Measurements from ENCODE around the gene TMEM35A.
A peak's percentile ranks its signal among the peaks of the same experiment; 100 is the strongest.
"Not testable (repeated sequence)": the region's sequence is repeated elsewhere in the genome, so short reads cannot be mapped to it uniquely, and the experiment has no call there.

The TMEM35A gene

DNA sequence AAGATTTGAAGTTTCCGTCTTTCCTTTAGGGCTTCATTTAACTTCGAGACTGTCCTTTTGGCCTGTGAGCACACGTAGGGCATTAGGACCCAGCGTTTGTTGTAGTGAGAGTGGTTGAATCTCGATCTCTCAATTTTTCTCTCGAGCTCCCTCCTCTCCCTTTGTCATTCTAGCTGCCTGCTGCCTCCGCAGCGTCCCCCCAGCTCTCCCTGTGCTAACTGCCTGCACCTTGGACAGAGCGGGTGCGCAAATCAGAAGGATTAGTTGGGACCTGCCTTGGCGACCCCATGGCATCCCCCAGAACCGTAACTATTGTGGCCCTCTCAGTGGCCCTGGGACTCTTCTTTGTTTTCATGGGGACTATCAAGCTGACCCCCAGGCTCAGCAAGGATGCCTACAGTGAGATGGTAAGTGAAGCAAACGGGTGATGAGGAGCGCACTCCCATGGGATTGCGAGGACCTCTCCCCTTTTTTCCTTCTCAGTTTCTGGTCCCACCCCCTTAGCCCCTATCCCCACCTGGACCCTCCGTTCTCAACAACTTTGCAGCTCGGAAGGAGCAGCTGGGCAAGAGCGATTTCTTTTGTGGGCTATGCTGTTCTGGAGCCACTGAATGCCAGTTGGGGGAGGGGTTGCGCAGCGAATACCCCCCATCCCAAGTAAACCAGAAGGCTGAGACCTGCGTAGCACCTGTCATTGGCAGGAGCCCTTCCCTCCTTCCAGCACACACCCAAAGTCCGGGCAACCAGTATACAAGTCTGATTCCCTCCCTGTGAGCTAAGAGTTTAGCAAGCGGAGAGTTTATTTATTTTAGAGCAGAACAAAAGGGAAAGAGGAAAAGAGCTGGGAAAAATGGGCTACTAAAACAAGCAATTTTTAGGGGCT is at the start of gene TMEM35A:
TMEM35A (plus strand) TSS at position 164 of the 883 bp plus-strand sequence; CDS start at position 288, 124 bp downstream.
- no peak for DNase-seq

- DNase-seq = no peak
Measured at GRCh38 chrX:101029665-101030064, 49.0 kb upstream of the TMEM35A start.

DNA sequence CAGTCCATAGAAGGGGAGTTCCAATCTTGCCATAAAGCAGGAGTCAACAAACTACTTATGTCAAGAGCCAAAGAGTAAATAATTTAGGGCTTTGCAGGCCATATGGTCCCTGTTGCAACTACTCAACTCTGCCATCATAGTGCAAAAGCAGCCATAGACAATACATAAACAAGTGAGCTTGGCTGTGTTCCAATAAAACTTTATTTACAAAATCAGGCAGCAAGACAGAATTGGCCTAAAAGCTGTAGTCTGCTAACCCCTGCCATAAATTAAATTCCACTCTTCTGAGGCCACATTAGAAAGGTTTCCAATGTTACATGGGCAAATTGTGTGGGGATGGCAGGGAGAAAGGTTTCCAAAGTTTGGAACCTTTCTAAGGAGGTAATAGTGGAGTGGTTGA is 41.4 kb upstream of the TMEM35A start:
- no peak for DNase-seq

DNA sequence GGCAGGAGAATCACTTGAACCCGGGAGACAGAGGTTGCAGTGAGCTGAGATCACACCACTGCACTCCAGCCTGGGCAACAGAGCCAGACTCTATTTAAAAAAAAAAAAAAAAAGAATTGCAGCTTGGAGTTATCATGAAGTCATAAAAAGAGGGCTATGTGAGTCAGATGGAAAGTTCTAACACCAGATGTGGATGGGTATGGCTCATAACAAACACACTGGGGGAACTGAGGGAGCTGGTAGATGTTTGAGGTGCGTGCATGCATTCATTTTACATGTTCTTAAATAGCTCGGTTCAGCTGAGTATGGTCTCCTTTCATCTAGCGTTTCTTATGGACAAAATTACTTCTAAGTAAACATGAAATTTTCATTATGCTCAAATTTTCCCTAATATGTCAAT is 38.5 kb upstream of the TMEM35A start:
- DNase-seq = no peak

GRCh38 chrX:101051153-101051548 is 27.5 kb upstream of the TMEM35A start:
- DNase-seq = no peak

DNA sequence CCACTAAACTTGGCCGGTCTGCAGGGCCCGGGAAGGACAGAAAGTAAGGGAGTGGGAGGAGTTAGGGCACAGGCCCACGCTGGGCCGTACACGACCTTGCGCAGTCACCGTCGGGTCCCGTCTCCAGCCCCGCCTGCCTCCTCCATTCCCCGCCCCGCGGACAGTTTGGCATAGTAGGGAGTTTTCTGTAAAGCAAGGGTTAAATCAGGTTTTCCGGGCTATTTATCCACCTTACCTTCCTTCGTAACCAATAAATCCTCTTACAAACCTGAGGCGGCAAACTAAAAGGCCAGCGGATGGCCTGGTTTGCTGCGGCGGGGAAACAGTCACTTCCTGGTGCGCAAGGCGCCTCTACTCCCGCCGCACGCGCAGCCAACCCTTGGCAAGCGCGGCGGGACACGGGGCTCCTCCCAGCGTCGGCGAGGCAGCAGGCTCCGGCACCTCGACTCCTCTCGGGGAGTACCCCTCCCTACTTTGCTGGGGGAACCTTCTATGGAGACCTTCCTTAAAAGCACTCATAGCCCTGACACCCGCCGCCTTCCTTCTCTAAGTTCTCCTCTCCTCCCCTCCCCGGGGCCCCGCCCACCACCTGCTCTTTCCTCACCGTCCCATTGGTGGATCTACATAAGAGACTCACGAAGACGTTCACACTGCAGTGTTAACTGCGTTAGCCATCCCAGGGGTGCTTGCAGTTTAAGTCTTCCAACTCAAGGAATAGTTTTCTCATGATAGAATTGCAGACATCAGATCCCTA is 27.0 kb upstream of the TMEM35A start, which contains the start of gene TRMT2B:
TRMT2B (minus strand) TSS at position 563 of the 754 bp plus-strand sequence. CDS start 9,822 bp downstream, outside the sequence.
- peak; percentile 81 to 83 for DNase-seq

GRCh38 chrX:101056551-101056950 is 22.1 kb upstream of the TMEM35A start:
- DNase-seq = not testable (repeated sequence)

- DNase-seq = no peak
Measured at GRCh38 chrX:101057093-101057714, 21.5 kb upstream of the TMEM35A start.

GRCh38 chrX:101062176-101062575 is 16.5 kb upstream of the TMEM35A start:
- DNase-seq = no peak

DNA sequence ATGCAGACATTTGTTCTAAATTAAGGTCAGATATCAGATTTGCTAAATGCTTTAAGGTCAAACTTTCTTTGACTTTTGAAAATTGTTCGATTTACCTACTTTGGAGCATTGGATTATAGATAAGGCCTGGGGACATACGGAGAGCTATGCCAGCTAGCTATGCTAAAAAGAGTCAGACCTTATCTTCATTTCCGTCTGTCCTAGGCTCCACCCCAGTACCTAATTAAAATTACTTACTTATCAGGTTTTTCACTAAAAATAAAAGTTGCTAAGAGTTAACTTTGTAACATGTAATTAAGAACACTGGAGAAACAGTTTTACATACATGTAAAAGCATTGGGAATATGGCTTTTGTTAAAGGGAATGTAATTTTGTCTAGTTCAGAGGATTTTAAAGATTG is 7.1 kb upstream of the TMEM35A start:
- DNase-seq = no peak

DNA sequence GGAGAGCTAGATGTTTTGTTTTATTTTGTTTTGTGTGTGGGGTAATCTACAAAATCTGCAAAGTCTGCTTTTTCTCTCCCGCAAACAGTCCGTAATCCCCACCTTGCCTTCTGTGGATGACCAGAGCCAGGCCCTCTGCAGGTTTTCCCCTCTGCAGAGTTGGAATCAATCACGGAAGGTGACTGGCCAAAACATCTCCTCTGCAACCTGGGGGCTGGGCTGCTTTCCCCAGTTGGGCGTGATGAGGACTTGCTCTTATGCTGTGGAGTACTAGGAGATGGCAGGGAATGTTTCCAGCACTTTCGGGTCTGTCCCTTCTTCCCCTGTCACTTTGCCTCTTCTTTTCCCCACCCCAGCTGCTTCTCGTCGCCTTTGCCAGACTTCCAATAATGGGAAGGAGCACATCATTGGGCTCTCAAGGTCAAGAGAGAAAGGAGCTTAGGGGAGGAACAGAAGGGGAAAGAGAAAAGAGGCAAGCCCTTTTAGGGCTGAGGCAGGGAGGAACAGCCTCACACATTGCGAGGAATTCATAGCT is 1.1 kb downstream of the TMEM35A start:
- no peak for DNase-seq

DNA sequence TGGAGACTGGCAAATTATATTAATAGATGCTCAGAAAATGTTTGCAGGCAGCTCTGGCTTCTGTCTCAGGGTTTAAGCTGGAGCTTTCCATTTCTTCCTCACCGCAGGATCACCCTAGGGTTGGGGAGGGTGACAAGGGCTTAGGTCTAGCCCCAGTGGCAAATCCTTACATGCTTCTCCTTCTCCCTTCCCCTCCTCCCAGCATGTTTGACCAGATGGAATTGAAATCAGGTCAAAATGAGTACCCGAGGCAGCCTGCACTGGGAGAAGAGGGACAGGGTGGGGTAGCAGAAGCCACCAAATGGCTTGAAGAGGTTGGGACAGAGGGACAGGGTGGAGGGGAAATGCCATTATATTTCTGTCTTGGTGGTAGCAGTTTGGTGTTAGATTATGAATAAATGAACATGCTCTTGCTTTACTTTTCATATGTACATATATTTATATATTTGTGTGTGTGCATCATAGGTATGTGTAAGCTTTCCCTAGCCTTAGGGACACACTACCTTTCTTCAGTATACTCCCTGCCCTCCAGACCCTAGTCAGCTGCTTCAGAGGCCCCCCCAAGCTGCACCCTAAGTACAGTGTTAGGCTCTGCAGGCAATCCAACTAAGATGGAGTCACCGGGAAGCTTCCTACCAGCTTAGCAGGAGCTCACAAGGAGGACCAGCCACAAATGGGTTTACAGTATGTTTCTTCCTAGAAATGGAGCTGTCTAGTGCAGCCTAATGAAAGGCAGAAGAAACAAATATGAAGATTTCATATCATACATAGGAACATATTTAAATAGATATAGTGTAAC is 1.8 kb downstream of the TMEM35A start:
- DNase-seq = no peak

- DNase-seq = no peak
Measured at GRCh38 chrX:101081231-101081630, 2.6 kb downstream of the TMEM35A start.

DNA sequence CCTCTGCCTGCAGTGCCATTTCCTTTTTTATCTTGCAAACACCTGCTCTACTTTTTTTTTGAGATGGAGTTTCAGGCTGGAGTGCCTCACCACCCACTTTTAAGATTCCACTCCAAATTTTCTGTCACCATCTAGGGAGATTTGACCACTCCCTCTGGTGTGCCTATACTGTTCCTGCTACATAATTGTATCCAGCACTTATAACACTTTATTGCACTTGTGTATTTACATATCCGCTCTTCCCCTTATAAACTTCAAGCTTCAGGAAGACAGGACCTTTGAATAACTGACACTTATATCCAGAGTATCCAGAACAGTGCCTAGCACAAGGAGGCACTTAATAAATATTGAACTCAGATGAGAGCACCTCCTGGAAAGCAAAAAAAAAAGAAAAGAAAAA is 13.1 kb downstream of the TMEM35A start:
- DNase-seq = no peak

- DNase-seq = peak; percentile 95 to 96
Measured at GRCh38 chrX:101097546-101098453, 19.1 kb downstream of the TMEM35A start, which contains the start of gene CENPI. TSS of gene CENPI (plus strand) at chrX:101098204. CDS start at chrX:101101071, 2,867 bp downstream.

- DNase-seq = no peak
Measured at GRCh38 chrX:101108284-101108683, 29.6 kb downstream of the TMEM35A start.

DNA sequence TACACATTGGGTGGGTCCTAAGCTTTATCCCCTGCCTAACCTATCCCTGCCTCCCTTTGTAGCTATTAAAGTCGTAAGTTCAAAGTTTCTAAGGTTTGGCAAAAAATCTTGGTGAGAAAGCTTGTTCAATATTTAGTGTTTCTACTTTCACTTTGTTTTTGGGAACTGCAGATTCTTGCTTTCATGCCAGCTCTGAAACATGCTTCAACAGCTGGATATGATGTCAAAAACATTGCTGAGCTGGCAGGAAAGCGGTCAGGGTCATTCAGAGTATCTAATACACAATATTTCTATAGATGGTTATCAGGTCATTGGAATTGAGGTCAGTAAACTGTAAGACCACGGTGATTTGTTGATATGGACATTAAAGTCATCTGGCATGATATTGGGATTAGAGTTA is 39.0 kb downstream of the TMEM35A start:
- no peak for DNase-seq

- DNase-seq = no peak
Measured at GRCh38 chrX:101136235-101136634, 57.6 kb downstream of the TMEM35A start.

Measured in CD4-positive, alpha-beta T cell treated with Interleukin-1 beta for 1 hour (primary cell).